Keratinocyte (primary cell): ENCODE measurements around the gene SS18. TPM values are rescaled to one million over a fixed set of nuclear protein-coding genes. Genes with fewer than 3 reads are reported as not detected.
"Not testable (repeated sequence)": the region's sequence is repeated elsewhere in the genome, so short reads cannot be mapped to it uniquely, and the experiment has no call there.

Experiments used
- DNase-seq: peaks from one replicate; pipeline ENCODE4 v3.0.0-alpha.2; 2011; ENCODE audit warnings: low read depth, missing footprints, low spot score
- FAIRE-seq: peaks from 2 replicates; lab custom pipeline; 2011; peaks lifted over from hg19 to GRCh38; lab: Jason Lieb, UNC
- H2AFZ ChIP-seq: 2 replicates; pipeline ENCODE4 v1.6.0; 2012; ENCODE audit warnings: low read length, control low read depth, inconsistent platforms; ENCODE audit not compliant: control insufficient read depth
- H3K27ac ChIP-seq: 2 replicates; pipeline ENCODE4 v1.5.1; 2011; ENCODE audit warnings: low read length; ENCODE audit not compliant: control insufficient read depth, insufficient read depth
- H3K27me3 ChIP-seq: 3 replicates; pipeline ENCODE4 v1.6.0; 2011; ENCODE audit warnings: low read length; ENCODE audit not compliant: control insufficient read depth, insufficient read depth; ENCODE audit errors: extremely low read depth
- H3K36me3 ChIP-seq, 2 experiments: 2 replicates in 1 of 2; 3 replicates in 1 of 2; pipeline ENCODE4 v1.5.1; 2011; ENCODE audit warnings: low read length in 2 of 2, mild to moderate bottlenecking in 1 of 2; ENCODE audit not compliant: control insufficient read depth in 2 of 2, insufficient read depth in 2 of 2; ENCODE audit errors: extremely low read depth in 1 of 2
- H3K4me1 ChIP-seq: 3 replicates; pipeline ENCODE4 v1.5.1; 2011; ENCODE audit warnings: low read length; ENCODE audit not compliant: control insufficient read depth, insufficient read depth; ENCODE audit errors: extremely low read depth
- H3K4me2 ChIP-seq: 3 replicates; pipeline ENCODE4 v1.6.0; 2011; ENCODE audit warnings: low read depth, low read length; ENCODE audit not compliant: control insufficient read depth, insufficient read depth; ENCODE audit errors: extremely low read depth
- H3K4me3 ChIP-seq, 3 experiments: fragments of 200-600 bp in 1 of 3; sonication (generic) in 1 of 3; 2 replicates in 2 of 3; 3 replicates in 1 of 3; pipeline ENCODE4 v1.5.1; 2011 to 2016; ENCODE audit warnings: low read length in 3 of 3, mild to moderate bottlenecking in 3 of 3, control low read depth in 2 of 3, inconsistent platforms in 1 of 3, low read depth in 1 of 3, mixed read lengths in 1 of 3, mixed run types in 1 of 3, moderate library complexity in 1 of 3; ENCODE audit not compliant: control insufficient read depth in 2 of 3, insufficient read depth in 2 of 3; ENCODE audit errors: extremely low read depth in 1 of 3
- H3K79me2 ChIP-seq: 2 replicates; pipeline ENCODE4 v1.6.0; 2012; ENCODE audit warnings: low read length; ENCODE audit not compliant: control insufficient read depth, insufficient read depth
- H3K9ac ChIP-seq: 3 replicates; pipeline ENCODE4 v1.6.0; 2011; ENCODE audit warnings: low read length; ENCODE audit not compliant: control insufficient read depth, insufficient read depth; ENCODE audit errors: extremely low read depth
- H3K9me1 ChIP-seq: 3 replicates; pipeline ENCODE4 v1.6.0; 2011; ENCODE audit warnings: low read length; ENCODE audit not compliant: control insufficient read depth, insufficient read depth; ENCODE audit errors: extremely low read depth
- H3K9me3 ChIP-seq: 2 replicates; pipeline ENCODE4 v1.5.1; 2012; ENCODE audit warnings: low read depth, low read length; ENCODE audit not compliant: control insufficient read depth
- H4K20me1 ChIP-seq: 3 replicates; pipeline ENCODE4 v1.6.0; 2011; ENCODE audit warnings: low read length; ENCODE audit not compliant: control insufficient read depth, insufficient read depth; ENCODE audit errors: extremely low read depth
- EZH2 ChIP-seq: IDR thresholded peaks from one replicate; pipeline ENCODE4 v1.6.1; 2012; ENCODE audit warnings: inconsistent platforms, mild to moderate bottlenecking, low read length, moderate library complexity
- dilution Hi-C: fragments of 300-500 bp; cut with MboI; formaldehyde crosslinking; loops from one replicate; pipeline ENCODE4 v1.7.0; 2020; ENCODE audit warnings: low sequenced_read_pairs; ENCODE audit not compliant: extremely low pct_ligation_motif_present
- polyA plus RNA-seq, 5 experiments: library from polyadenylated mRNA; depleted of rRNA in 3 of 5; stranded (reverse) in 3 of 5; stranded (forward) in 1 of 5; unstranded in 1 of 5; fragments of >200 nt; gene quantifications; 1 replicate in 1 of 5; 2 replicates in 3 of 5; 3 replicates in 1 of 5; pipeline versions ENCODE4 v1.2.1 to v1.2.3, GENCODE V29; 2011 to 2012; ENCODE audit warnings: missing spikeins in 2 of 5, low read depth in 1 of 5, low replicate concordance in 1 of 5
- TF ChIP-seq, protein P1 (sequence below), 3 experiments: IDR thresholded peaks in 1 of 3; conservative IDR thresholded peaks in 1 of 3; optimal IDR thresholded peaks in 1 of 3; 2 replicates in 2 of 3; 3 replicates in 1 of 3; pipeline versions ENCODE3 to v1.5.1; 2011; ENCODE audit warnings: low read length in 3 of 3, mild to moderate bottlenecking in 3 of 3, moderate library complexity in 2 of 3, control low read depth in 1 of 3, inconsistent platforms in 1 of 3; ENCODE audit not compliant: insufficient read depth in 2 of 3; ENCODE audit errors: extremely low read depth in 1 of 3

Gene SS18
- polyA plus RNA-seq, 1 donor (not counting 4 experiments of a cell fraction or from before 2014, with no cell fraction given), result 140 TPM

- no peak overlapping the region for H3K9ac ChIP-seq
- H3K27me3 ChIP-seq, result no peaks in the 10 kb centered on the region
- DNase-seq (no peak), FAIRE-seq (no peak)
- no peaks in the 10 kb centered on the region for H3K36me3 ChIP-seq
- dilution Hi-C loops, result no loop called here
- H4K20me1 ChIP-seq, result no peaks in the 10 kb centered on the region
- H3K9me3 ChIP-seq, result no peaks in the 10 kb centered on the region
- H3K4me2 ChIP-seq, result no peak overlapping the region
- H3K27ac ChIP-seq, result no peak overlapping the region
- H2AFZ ChIP-seq, result no peak overlapping the region
- H3K4me3 ChIP-seq, result no peak overlapping the region
- H3K4me1 ChIP-seq, result no peaks in the 10 kb centered on the region
- H3K9me1 ChIP-seq, result no peaks in the 10 kb centered on the region
- no peak for TF ChIP-seq EZH2
- TF ChIP-seq, protein P1, sequence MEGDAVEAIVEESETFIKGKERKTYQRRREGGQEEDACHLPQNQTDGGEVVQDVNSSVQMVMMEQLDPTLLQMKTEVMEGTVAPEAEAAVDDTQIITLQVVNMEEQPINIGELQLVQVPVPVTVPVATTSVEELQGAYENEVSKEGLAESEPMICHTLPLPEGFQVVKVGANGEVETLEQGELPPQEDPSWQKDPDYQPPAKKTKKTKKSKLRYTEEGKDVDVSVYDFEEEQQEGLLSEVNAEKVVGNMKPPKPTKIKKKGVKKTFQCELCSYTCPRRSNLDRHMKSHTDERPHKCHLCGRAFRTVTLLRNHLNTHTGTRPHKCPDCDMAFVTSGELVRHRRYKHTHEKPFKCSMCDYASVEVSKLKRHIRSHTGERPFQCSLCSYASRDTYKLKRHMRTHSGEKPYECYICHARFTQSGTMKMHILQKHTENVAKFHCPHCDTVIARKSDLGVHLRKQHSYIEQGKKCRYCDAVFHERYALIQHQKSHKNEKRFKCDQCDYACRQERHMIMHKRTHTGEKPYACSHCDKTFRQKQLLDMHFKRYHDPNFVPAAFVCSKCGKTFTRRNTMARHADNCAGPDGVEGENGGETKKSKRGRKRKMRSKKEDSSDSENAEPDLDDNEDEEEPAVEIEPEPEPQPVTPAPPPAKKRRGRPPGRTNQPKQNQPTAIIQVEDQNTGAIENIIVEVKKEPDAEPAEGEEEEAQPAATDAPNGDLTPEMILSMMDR (optimal IDR thresholded peaks at IDR 0.05 in 1 of 3, IDR thresholded peaks at IDR 0.05 in 1 of 3, conservative IDR thresholded peaks at IDR 0.05 in 1 of 3; ENCODE audit: extremely low read depth in 1 of 3, insufficient read depth in 2 of 3, low read length in 3 of 3), result no peak
- no peaks in the 10 kb centered on the region for H3K79me2 ChIP-seq
Observed at GRCh38 chr18:26127786-26128185, 37.4 kb upstream of the SS18 start.

DNA sequence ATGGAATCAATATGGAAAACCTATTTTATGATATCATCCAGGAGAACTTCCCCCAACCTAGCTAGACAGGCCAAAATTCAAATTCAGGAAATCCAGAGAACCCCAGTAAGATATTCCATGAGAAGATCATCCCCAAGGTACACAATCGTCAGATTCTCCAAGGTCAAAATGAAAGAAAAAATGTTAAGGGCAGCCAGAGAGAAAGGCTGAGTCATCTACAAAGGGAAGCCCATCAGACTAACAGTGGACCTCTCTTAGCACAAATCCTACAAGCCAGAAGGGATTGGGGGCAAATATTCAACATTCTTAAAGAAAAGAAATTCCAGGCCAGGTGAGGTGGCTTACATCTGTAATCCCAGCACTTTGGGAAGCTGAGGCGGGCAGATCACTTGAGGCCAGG lies 31.6 kb upstream of the SS18 start:
- dilution Hi-C loops, H3K9me3 ChIP-seq, H3K27ac ChIP-seq, H3K27me3 ChIP-seq, H3K4me3 ChIP-seq, H3K4me2 ChIP-seq, H2AFZ ChIP-seq, H3K36me3 ChIP-seq, H3K4me1 ChIP-seq, FAIRE-seq, H3K9ac ChIP-seq, H3K79me2 ChIP-seq, H4K20me1 ChIP-seq, H3K9me1 ChIP-seq, DNase-seq: not testable (repeated sequence)

DNA sequence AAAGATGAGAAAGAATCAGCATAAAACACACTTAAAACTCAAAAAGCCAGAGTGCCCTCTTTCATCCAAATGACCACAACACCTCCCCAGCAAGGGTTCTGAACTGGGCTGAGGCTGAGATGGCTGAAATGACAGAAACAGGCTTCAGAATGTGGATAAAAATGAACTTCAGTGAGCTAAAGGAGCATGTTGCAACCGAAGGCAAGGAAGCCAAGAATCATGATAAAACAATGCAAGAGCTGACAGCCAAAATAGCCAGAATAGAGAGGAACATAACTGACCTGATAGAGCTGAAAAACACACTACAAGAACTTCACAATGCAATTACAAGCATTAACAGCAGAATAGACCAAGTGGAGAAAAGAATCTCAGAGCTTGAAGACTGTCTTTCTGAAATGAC lies 31.1 kb upstream of the SS18 start:
- H3K9me3 ChIP-seq, result no peaks in the 10 kb centered on the region
- no peak overlapping the region for H3K4me3 ChIP-seq
- FAIRE-seq (no peak), DNase-seq (no peak)
- H3K27me3 ChIP-seq, result no peaks in the 10 kb centered on the region
- no peak overlapping the region for H3K4me2 ChIP-seq
- no peaks in the 10 kb centered on the region for H4K20me1 ChIP-seq
- dilution Hi-C loops, result no loop called here
- H3K4me1 ChIP-seq, result no peaks in the 10 kb centered on the region
- no peaks in the 10 kb centered on the region for H3K9me1 ChIP-seq
- H2AFZ ChIP-seq, result no peak overlapping the region
- no peak overlapping the region for H3K27ac ChIP-seq
- H3K36me3 ChIP-seq, result no peaks in the 10 kb centered on the region
- TF ChIP-seq EZH2, result no peak
- TF ChIP-seq, protein P1 (optimal IDR thresholded peaks at IDR 0.05 in 1 of 3, IDR thresholded peaks at IDR 0.05 in 1 of 3, conservative IDR thresholded peaks at IDR 0.05 in 1 of 3; ENCODE audit: extremely low read depth in 1 of 3, insufficient read depth in 2 of 3, low read length in 3 of 3), result no peak
- no peaks in the 10 kb centered on the region for H3K79me2 ChIP-seq
- H3K9ac ChIP-seq, result no peak overlapping the region
